HL-60/S4 treated with retinoic acid at 250 ng/mL for 4 days and 3 days (cell line): Measurements from ENCODE around the gene MCEE.
"Not testable (repeated sequence)": the region's sequence is repeated elsewhere in the genome, so short reads cannot be mapped to it uniquely, and the experiment has no call there.

ENCODE experiments used
- in situ Hi-C: fragments of 300-500 bp; cut with MboI; formaldehyde crosslinking; loops from 2 replicates; pipeline ENCODE4 v1.7.0; 2022; ENCODE audit warnings: low sequenced_read_pairs

Gene MCEE

GRCh38 chr2:71129114-71129901, 721 bp downstream of the MCEE start:
- in situ Hi-C loops: no loop called here

DNA sequence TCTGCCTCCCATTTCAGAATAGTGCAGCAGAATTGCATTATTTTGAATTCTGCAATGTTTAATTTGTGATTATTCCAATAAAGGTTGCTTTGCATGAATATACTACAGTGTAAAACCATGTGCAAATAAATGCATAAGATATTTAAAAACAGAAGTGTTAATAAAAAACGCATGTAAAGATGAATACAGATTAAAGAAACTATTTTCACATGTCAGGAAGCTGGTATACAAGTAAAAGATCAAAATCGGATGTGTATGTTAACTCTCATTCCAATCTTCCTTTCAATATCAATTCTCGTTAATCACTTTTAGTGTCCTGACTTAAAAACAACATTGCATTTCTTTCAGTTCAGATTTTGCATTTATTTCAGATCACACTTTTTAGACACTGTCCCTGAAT, 3.1 kb downstream of the MCEE start:
- in situ Hi-C loops: no loop called here

- in situ Hi-C loops: no loop called here
These were observed 4.3 kb downstream of the MCEE start for GRCh38 chr2:71125506-71126294.

GRCh38 chr2:71122387-71123298, 7.4 kb downstream of the MCEE start:
- in situ Hi-C loops: no loop called here

GRCh38 chr2:71121479-71121878, 8.6 kb downstream of the MCEE start:
- in situ Hi-C loops: no loop called here

DNA sequence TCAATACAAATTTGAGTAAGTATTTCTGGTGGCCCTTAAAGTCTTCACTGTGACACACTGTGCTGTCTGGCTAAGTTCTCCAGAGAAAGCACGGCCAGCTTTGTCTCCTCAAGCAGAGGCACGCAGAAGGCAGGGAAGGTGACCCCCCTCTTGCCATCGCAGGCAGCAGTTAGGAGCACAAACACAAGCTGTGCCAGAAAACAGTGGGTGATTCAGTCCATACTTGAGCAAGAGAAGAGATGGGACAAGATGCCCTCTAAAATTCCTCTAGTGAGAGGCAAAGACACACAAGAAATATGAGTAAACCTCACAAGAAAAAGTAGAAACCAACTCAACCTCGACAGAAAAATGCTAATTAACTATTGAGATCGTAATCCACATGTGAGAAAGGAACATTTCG, 9.8 kb downstream of the MCEE start:
- in situ Hi-C loops: no loop called here

- in situ Hi-C loops: no loop called here
These were observed 13.0 kb downstream of the MCEE start for GRCh38 chr2:71117063-71117462.

GRCh38 chr2:71113843-71114242, 16.2 kb downstream of the MCEE start:
- in situ Hi-C loops: no loop called here

- in situ Hi-C loops: no loop called here
These were observed 21.9 kb downstream of the MCEE start for GRCh38 chr2:71108091-71108490.

DNA sequence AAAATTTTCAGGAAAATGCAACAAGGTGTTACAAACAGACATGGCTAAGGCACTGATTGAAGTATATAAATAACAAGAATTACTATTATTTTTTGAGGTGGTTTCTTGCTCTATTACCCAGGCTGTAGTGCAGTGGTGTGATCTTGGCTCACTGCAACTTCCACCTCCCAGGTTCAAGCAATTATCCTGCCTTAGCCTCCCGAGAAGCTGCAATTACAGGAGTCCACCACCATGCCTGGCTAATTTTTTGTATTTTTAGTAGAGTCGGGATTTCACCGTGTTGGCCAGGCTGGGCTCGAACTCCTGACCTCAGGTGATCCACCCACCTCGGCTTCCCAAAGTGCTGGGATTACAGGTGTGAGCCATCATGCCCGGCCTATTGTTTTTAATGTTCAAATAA, 23.6 kb downstream of the MCEE start:
- in situ Hi-C loops: not testable (repeated sequence)

DNA sequence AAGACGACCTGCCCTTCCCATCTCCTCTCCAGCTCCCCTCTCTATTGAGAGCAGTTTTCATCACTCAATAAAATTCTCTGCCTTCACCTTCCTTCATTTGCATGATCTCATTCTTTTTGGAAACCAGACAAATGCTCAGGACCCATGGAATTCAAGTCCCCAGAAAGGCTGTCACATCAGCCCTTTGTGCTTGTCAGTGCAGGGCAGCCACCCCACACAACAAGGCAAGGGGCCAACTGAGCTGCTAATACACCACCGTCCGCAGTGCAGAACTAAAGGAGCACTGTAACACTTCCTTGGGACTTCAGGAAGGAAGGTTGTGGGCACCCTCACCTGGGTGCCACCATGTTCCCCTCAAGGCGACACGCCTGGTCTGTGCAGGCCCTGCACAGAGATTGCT, 26.2 kb downstream of the MCEE start:
- in situ Hi-C loops: no loop called here

GRCh38 chr2:71102981-71103681, 26.9 kb downstream of the MCEE start:
- in situ Hi-C loops: no loop called here

DNA sequence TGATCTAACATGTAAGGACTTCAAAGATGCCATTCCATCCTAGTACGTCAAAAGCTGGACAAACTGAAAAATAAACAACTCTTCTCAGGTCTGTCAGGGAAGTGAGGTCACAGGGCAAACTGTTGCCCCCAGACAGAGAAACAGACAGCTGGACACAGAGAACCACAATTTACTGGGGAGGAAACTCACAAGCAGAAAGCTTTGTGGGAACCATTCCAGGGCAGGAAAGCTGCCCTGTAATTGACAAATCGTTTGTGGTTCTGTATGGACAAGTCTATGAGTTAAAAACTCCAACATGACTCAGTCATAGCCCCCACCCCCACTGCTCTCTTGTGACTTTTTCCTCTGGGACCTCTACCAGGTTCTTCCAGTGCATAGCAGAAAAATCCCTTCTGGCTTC, 28.4 kb downstream of the MCEE start:
- in situ Hi-C loops: no loop called here

DNA sequence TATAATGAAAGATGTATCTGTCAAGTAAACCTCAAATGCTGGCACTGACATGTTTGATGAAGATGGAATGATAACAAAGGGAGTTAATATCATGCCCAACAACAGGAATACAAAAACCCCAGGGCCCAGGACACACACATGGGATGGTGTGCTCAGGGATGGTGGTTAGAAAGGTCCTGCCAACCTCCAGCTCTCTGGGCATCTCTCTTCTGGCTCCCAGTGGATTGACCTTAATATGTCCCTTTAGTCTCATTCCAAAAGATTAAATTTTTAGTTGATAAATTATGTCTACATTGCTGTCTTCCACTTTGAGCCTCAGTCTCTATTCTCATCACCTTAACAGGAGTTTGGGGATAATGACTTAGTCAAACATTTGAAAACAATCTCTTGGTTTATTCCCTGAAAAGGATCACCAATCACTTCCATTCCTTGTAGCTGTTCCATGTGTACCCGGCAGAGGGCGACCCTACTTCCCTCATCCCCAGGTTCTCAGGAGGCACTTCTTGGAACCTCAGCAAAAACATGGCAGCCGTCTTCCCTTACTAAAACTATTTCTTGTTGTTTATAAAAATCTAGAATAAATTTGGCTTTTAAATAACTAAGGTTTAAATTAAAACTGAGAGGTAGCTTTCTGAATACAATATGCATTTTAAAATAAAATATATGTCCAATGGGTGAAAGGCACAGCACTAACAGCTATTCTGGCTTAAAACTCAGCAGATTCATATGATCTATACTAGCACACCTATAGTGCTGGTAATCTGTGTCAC, 29.6 kb downstream of the MCEE start:
- in situ Hi-C loops: no loop called here

DNA sequence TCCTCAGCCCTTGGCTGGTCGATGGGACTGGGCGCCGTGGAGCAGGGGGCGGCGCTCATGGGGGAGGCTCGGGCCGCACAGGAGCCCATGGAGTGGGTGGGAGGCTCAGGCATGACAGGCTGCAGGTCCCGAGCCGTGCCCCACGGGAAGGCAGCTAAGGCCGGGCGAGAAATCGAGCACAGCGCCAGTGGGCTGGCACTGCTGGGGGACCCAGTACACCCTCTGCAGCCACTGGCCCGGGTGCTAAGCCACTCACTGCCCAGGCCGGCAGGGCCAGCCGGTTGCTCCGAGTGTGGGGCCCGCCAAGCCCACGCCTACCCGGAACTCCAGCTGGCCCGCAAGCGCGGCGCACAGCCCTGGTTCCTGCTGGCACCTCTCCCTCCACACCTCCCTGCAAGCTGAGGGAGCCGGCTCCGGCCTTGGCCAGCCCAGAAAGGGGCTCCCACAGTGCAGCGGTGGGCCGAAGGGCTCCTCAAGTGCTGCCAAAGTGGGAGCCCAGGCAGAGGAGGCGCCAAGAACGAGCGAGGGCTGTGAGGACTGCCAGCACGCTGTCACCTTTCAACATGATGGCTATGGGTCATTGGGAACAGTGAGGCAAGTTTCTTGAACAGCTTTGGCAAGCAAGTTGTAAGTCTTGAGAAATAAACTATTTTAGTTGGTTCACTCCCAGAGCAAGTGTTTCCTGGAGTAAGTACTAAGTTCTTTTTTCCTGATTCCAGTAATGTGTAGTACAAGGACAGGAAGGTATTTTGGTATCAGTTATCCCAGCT, 37.4 kb downstream of the MCEE start:
- in situ Hi-C loops: not testable (repeated sequence)

GRCh38 chr2:71091808-71092207, 38.2 kb downstream of the MCEE start:
- in situ Hi-C loops: not testable (repeated sequence)

- in situ Hi-C loops: not testable (repeated sequence)
These were observed 40.6 kb downstream of the MCEE start for GRCh38 chr2:71089475-71089874.

- in situ Hi-C loops: not testable (repeated sequence)
These were observed 44.6 kb downstream of the MCEE start for GRCh38 chr2:71085325-71086003.
